ENCODE results near the gene LSM2. TPM values are rescaled to one million over a fixed set of nuclear protein-coding genes. Genes with fewer than 3 reads are reported as not detected.

LSM2 gene
- total and polyA plus RNA-seq, 9 of the 15 experiments (the other 6 are each of a cell fraction or from before 2014, with no cell fraction given), result 154 to 407 (median 223) TPM

DNA sequence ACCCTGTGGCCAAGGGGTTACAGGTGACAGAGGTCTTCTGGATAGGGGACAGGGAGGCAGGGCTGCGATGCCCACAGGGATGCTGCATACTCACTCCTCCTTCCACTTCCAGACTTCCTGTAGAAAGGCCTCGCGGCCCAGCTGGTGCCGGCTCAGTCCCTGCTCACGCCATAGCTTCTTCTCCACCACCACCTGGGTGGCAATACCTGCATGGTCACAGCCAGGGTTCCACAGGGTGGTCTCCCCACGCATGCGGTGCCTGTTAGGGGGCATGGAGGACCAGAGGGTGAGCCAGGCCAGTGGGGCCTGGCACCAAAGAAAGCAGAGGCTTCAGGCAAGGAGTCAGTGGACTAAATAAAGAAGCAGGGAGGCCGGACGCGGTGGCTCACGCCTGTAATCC is 21.3 kb downstream of the LSM2 start:
- WGBS (ENCODE audit: insufficient coverage, low coverage, missing lambda C conversion rate), result 95% methylated on average over 11 of the region's 11 CpGs
- Histone ChIP-seq H3K4me1 (replicated peaks in 1 of 2; ENCODE audit: control insufficient read depth in 2 of 2, insufficient read depth in 2 of 2, low read length in 2 of 2) (peaks cover 0 to 22% of the 10 kb centered on the region in 2 experiments; a peak in 1 of 5 replicates), H3K9ac (ENCODE audit: insufficient read depth in 1 of 2, low read depth in 2 of 2, low read length in 2 of 2) (peak overlapping the region in 1 of 2 experiments; percentile 70; a peak in 2 of 4 replicates), H2AFZ (ENCODE audit: low read depth, low read length) (no peak overlapping the region), H3K9me3 (replicated peaks; ENCODE audit: control insufficient read depth, insufficient read depth, low read depth, low read length) (no peaks in the 10 kb centered on the region), H4K20me1 (replicated peaks; ENCODE audit: control insufficient read depth, insufficient read depth, low read length) (no peaks in the 10 kb centered on the region), H3K9me1 (ENCODE audit: control insufficient read depth, insufficient read depth, low read length) (no peaks in the 10 kb centered on the region), H3K4me2 (ENCODE audit: insufficient read depth, low read length) (no peak overlapping the region), H3K79me2 (ENCODE audit: control insufficient read depth, insufficient read depth, low read length) (peaks cover 7% of the 10 kb centered on the region), H3K27me3 (ENCODE audit: control insufficient read depth in 2 of 2, insufficient read depth in 2 of 2, low read length in 2 of 2) (no peaks in the 10 kb centered on the region), H3K27ac (ENCODE audit: extremely low read depth, low read depth, low read length) (no peak overlapping the region; the same call in 2 of the 3 replicates), H3K36me3 (ENCODE audit: control insufficient read depth, insufficient read depth, low read length) (peaks cover 93% of the 10 kb centered on the region), H3K4me3 (no peak overlapping the region)
- no peak for DNase-seq (ENCODE audit: extremely low read depth in 1 of 4, low spot score in 3 of 4)
- in situ Hi-C loops (cut with MboI) (no loop called here), intact Hi-C loops (cut with micrococcal nuclease) (no loop called here)
- ChIA-PET POLR2A (interaction anchor here (0.6 to 2.4 kb wide), 12 partner anchors 10 to 191 kb away, joined by 3 to 10 read pairs (median 4); partner anchors contain the start of genes BAG6, HSPA1B and LSM2), CTCF (ENCODE audit: low intra/inter-chr PET ratio) (no interaction called here)
- FAIRE-seq, result no peak
- BruUV-seq (replicated peaks), result no TSS peak
- no peak for ATAC-seq
- TF ChIP-seq, protein P1, sequence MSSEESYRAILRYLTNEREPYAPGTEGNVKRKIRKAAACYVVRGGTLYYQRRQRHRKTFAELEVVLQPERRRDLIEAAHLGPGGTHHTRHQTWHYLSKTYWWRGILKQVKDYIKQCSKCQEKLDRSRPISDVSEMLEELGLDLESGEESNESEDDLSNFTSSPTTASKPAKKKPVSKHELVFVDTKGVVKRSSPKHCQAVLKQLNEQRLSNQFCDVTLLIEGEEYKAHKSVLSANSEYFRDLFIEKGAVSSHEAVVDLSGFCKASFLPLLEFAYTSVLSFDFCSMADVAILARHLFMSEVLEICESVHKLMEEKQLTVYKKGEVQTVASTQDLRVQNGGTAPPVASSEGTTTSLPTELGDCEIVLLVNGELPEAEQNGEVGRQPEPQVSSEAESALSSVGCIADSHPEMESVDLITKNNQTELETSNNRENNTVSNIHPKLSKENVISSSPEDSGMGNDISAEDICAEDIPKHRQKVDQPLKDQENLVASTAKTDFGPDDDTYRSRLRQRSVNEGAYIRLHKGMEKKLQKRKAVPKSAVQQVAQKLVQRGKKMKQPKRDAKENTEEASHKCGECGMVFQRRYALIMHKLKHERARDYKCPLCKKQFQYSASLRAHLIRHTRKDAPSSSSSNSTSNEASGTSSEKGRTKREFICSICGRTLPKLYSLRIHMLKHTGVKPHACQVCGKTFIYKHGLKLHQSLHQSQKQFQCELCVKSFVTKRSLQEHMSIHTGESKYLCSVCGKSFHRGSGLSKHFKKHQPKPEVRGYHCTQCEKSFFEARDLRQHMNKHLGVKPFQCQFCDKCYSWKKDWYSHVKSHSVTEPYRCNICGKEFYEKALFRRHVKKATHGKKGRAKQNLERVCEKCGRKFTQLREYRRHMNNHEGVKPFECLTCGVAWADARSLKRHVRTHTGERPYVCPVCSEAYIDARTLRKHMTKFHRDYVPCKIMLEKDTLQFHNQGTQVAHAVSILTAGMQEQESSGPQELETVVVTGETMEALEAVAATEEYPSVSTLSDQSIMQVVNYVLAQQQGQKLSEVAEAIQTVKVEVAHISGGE (CRISPR knock-in tag; IDR thresholded peaks at IDR 0.05), result 0 out of 6 replicates have a peak, but pooled peaks of 1 of the 3 experiments have one; percentile 20
- TF ChIP-seq TAF9B (IDR thresholded peaks at IDR 0.05; ENCODE audit: partially characterized antibody) (no peak), NR4A1 (CRISPR knock-in tag; IDR thresholded peaks at IDR 0.05) (0 out of 2 replicates have a peak, but pooled peaks have one; percentile 16), NR4A1 (tag; IDR thresholded peaks at IDR 0.05) (no peak), HDAC8 (tag; IDR thresholded peaks at IDR 0.05) (no peak), KLF13 (tag; IDR thresholded peaks at IDR 0.05; ENCODE audit: borderline replicate concordance, low read depth) (no peak), RBFOX2 (IDR thresholded peaks at IDR 0.05; ENCODE audit: low read depth, low read length) (peak; percentile 62), POLR2G (IDR thresholded peaks at IDR 0.05; ENCODE audit: low read depth, low read length) (peak; percentile 48; the same call in 1 of the 2 replicates), ZNF217 (CRISPR knock-in tag; IDR thresholded peaks at IDR 0.05) (no peak), TEAD4 (IDR thresholded peaks at IDR 0.05; ENCODE audit: low read length) (no peak), TEAD4 (CRISPR knock-in tag; IDR thresholded peaks at IDR 0.05; ENCODE audit: borderline replicate concordance) (0 out of 2 replicates have a peak, but pooled peaks have one; percentile 5), ZNF12 (CRISPR knock-in tag; IDR thresholded peaks at IDR 0.05) (0 out of 2 replicates have a peak, but pooled peaks have one; percentile 25), JUN (IDR thresholded peaks at IDR 0.05; ENCODE audit: borderline replicate concordance, low read depth, low read length) (no peak), JUN (CRISPR knock-in tag; IDR thresholded peaks at IDR 0.05; ENCODE audit: borderline replicate concordance) (0 out of 2 replicates have a peak, but pooled peaks have one; percentile 7), MIER1 (IDR thresholded peaks at IDR 0.05; ENCODE audit: low read depth) (no peak)
- TF ChIP-seq, protein P2, sequence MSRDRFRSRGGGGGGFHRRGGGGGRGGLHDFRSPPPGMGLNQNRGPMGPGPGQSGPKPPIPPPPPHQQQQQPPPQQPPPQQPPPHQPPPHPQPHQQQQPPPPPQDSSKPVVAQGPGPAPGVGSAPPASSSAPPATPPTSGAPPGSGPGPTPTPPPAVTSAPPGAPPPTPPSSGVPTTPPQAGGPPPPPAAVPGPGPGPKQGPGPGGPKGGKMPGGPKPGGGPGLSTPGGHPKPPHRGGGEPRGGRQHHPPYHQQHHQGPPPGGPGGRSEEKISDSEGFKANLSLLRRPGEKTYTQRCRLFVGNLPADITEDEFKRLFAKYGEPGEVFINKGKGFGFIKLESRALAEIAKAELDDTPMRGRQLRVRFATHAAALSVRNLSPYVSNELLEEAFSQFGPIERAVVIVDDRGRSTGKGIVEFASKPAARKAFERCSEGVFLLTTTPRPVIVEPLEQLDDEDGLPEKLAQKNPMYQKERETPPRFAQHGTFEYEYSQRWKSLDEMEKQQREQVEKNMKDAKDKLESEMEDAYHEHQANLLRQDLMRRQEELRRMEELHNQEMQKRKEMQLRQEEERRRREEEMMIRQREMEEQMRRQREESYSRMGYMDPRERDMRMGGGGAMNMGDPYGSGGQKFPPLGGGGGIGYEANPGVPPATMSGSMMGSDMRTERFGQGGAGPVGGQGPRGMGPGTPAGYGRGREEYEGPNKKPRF (IDR thresholded peaks at IDR 0.05; ENCODE audit: low read depth, low read length), result no peak
